Measurements from ENCODE around the gene SECISBP2.
"Not testable (repeated sequence)": the region's sequence is repeated elsewhere in the genome, so short reads cannot be mapped to it uniquely, and the experiment has no call there.

The SECISBP2 gene, protein sequence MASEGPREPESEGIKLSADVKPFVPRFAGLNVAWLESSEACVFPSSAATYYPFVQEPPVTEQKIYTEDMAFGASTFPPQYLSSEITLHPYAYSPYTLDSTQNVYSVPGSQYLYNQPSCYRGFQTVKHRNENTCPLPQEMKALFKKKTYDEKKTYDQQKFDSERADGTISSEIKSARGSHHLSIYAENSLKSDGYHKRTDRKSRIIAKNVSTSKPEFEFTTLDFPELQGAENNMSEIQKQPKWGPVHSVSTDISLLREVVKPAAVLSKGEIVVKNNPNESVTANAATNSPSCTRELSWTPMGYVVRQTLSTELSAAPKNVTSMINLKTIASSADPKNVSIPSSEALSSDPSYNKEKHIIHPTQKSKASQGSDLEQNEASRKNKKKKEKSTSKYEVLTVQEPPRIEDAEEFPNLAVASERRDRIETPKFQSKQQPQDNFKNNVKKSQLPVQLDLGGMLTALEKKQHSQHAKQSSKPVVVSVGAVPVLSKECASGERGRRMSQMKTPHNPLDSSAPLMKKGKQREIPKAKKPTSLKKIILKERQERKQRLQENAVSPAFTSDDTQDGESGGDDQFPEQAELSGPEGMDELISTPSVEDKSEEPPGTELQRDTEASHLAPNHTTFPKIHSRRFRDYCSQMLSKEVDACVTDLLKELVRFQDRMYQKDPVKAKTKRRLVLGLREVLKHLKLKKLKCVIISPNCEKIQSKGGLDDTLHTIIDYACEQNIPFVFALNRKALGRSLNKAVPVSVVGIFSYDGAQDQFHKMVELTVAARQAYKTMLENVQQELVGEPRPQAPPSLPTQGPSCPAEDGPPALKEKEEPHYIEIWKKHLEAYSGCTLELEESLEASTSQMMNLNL

GRCh38 chr9:89318123-89319014 is at the start of gene SECISBP2:
Gene SECISBP2, plus strand, starts transcription at chr9:89318500. Its CDS starts 77 bp downstream, at chr9:89318577.
- peak; percentile 97 for DNase-seq (ENCODE audit: low read depth)

DNA sequence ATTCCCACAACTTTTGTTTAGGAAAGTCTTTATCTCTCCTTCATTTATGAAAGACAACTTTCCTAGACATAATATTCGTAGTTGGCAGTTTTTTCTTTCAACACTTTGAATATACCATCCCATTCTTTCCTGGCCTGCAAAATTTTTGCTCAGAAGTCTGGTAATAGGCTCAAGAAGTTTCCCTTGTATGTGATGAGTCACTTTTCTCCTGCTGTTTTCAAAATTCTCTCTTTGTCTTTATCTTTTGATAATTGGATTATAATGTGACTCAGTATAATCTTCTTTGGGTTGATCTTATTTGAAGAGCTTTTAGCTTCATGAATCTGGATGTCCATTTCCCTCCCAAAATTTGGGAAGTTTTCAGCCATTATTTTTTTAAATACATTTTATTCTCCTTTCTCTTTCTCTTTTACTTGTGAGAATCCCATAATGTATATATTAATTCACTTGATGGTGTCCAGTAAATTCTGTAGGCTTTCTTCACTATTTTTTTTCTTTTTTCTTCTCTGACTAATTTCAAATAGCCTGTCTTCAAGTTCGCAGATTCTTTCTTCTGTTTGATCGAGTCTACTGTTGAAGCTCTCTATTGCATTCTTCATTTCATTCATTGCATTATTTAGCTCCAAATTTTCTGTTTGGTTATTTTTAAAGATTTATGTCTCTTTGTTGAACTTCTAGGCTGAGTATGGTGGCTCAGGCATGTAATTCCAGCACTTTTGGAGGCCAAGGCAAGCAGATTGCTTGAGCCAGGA is 44.6 kb upstream of the SECISBP2 start:
- DNase-seq (ENCODE audit: low read depth) = no peak

DNA sequence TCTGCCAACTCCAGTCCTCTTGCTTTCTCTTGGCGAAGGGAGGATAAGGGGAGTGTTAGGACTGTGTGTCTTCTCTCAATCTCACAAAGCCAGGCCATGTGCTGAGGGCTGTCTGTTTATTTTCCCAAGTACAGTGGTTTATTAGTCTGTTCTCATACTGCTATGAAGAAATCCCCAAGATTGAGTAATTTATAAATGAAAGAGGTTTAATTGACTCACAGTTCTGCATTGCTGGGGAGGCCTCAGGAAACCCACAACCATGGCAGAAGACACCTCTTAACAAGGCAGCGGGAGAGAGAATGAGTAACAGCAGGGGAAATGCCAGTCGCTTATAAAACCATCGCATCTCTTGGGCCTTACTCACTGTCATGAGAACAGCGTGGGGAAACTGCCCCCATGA is 43.5 kb upstream of the SECISBP2 start:
- no peak for DNase-seq (ENCODE audit: low read depth)

DNA sequence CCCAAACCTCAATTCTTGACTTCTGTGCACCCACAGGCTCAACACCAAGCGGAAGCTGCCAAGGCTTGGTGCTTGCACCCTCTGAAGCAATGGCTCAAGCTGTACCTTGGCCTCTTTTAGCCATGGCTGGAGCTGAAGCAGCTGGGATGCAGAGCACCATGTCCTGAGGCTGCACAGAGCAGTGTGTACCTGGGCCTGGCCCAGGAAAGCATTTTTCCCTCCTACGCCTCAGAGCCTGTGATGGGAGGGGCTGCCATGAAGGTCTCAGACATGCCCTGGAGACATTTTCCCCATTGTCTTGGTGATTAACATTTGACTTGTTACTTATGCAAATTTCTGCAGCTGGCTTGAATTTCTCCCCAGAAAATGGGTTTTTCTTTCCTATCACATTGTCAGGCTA is 42.3 kb upstream of the SECISBP2 start:
- DNase-seq (ENCODE audit: low read depth) = not testable (repeated sequence)

DNA sequence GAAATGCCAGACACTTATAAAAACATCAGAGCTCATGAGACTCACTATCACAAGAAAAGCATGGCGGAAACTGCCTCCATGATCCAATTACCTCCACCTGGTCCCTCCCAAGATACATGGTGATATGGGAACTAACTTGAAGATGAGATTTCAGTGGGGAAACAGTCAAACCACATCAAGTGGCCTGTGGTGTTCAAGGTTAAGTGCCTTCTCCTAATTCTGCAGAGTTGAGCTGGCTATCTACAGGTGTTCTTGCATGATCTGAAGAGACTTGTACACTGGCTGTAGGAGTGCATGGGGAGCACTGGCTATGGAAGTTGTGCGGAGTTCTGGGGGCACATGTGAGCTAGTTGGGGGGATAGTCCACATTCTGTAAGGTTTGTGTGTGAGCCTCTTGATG is 41.3 kb upstream of the SECISBP2 start:
- no peak for DNase-seq (ENCODE audit: low read depth)

DNA sequence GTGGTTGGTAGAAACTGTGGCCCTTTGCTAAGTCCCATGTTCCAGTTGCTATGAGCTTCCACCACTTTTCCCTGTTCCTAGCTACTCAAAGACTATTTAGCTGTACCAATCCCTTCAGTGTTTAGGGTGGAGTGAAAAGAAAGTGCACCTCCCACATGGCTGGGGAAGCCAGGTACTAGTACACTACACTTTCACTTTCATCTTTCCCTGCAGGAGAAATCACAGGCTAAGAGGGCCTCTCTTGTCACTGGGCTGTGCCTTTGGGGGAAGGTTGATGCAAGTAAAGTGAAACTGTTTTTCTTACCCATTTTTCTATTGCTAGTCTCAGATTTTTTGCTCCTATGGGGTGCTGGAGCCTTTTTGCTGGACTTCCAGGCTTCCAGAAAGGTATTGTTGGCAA is 40.8 kb upstream of the SECISBP2 start:
- DNase-seq (ENCODE audit: low read depth) = peak; percentile 5

DNA sequence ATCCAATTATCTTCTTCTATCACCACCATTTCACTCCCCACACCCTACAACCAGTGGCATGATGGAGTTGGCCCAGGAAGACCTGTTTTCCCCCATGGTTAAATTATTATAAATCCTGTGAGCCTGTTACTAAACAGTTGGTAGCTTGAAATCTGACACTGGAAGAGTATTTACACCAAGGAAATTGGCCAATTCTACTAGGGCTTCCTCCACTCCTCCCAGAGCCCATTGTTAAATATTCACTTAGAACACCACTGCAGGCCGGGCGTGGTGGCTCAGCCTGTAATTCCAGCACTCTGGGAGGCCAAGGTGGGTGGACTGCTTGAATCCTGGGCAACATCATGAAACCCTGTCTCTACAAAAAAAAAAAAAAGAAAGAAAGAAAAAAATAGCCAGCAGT is 39.7 kb upstream of the SECISBP2 start:
- DNase-seq (ENCODE audit: low read depth) = no peak

- DNase-seq (ENCODE audit: low read depth) = peak; percentile 60
Observed at GRCh38 chr9:89278997-89279739, 39.1 kb upstream of the SECISBP2 start.

GRCh38 chr9:89281106-89281505 is 37.2 kb upstream of the SECISBP2 start:
- DNase-seq (ENCODE audit: low read depth) = no peak

DNA sequence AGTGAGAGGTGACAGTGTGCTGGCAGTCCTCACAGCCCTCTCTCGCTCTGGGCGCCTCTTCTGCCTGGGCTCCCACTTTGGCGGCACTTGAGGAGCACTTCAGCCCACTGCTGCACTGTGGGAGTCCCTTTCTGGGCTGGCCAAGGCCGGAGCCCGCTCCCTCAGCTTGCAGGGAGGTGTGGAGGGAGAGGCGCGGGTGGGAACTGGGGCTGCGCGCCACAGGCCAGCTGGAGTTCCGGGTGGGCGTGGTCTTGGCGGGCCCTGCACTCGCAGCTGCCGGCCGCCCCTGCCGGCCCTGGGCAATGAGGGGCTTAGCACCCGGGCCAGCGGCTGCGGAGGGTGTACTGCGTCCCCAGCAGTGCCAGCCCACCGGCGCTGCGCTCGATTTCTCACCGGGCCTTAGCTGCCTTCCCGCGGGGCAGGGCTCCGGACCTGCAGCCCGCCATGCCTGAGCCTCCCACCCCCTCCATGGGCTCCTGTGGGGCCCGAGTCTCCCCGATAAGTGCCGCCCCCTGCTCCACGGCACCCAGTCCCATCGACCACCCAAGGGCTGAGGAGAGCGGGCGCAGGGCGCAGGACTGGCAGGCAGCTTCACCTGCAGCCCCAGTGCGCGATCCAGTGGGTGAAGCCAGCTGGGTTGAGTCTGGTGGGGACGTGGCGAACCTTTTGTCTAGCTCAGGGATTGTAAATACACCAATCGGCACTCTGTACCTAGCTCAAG is 35.9 kb upstream of the SECISBP2 start:
- DNase-seq (ENCODE audit: low read depth) = not testable (repeated sequence)

GRCh38 chr9:89284076-89284475 is 34.2 kb upstream of the SECISBP2 start:
- no peak for DNase-seq (ENCODE audit: low read depth)

DNA sequence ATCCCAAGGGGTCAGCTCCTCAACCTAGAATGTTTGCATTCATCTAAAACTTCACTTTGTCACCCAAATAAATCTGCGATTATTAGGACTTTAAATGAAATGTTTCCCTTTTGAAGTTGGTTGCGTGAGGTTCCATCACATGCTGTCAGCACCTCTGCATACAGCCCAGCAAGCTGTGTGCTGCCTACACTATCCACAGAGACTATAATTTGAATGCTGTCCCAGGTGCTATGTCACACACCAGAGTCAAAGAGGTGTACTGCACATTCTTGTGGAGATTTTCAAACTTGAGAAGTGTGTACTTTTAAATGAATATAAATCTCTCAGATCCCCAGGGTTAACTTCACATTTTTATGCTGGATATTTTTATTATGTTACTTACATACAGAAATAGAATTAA is 26.6 kb upstream of the SECISBP2 start:
- no peak for DNase-seq (ENCODE audit: low read depth)

DNA sequence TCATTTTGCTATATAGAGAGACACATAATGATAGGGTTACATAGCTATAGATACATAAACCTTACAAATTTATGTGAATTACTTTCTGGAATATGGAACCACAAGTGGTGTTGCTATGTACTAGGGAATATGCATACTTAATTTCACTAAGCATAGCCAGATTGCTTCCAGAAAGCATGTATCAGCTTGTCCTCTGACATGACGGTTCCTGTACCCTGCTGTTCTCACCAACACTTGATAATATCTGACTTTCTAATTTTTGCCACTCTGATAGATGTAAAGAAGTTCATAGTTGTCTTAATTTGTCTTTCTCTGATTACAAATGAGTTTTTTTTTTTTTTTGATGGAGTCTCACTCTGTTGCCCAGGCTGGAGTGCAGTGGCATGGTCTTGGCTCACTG is 25.3 kb upstream of the SECISBP2 start:
- no peak for DNase-seq (ENCODE audit: low read depth)

- no peak for DNase-seq (ENCODE audit: low read depth)
Observed at GRCh38 chr9:89295400-89295799, 22.9 kb upstream of the SECISBP2 start.

GRCh38 chr9:89301996-89302395 is 16.3 kb upstream of the SECISBP2 start:
- not testable (repeated sequence) for DNase-seq (ENCODE audit: low read depth)

DNA sequence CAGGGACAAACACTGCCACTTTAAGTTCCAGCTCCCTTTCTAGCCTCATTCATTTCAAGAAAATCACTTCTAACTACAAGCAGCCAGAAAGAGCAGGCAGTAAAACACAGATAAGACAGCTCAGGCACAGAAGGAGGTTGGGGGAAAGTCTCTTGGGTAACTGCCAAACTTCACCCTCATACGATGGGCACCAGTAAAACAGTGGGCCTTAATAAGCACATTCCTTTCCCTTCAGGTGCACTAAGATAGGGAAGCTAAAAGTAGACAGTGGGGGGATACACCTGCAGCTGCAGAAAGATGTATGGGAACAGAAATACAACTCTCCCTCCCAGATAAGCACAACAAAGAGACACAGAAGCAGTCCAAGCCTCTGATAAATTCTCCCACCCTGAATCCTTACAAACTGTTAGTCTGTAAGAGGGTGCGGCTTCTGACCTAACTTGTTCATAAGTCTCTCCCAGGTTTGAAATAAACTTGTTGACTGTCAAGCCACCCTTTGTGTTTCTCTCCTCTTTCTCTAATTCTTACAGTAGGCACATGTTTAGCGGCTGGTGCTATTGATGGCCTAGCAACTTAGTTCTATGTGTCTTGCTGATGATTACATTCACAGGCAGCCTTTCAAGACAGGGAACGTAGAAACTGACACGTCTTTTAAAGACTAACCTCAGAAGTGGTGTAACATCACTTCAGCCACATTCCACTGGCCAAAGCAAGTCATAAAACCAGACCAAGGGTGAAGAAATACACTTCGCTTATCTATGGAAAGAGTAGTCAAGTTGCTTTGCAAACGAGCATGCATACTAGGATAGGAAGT is 14.1 kb upstream of the SECISBP2 start:
- no peak for DNase-seq (ENCODE audit: low read depth)

DNA sequence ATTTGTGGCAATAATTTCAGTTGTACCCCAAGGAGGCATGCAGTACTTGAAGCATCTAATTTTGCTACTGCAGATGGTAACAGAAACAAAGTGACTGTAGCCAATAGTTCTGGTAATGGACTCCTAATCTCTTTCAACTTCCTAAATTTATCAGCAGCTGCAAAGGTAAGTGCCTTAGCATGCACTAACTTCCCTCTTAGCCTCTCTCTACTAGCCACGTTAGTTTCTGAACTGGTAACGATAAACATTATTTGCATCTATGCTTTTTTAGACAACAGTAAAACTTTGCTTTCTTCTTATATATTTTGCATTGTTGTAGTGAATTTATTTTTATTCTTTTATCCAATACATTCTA is 13.5 kb upstream of the SECISBP2 start:
- no peak for DNase-seq (ENCODE audit: low read depth)

DNA sequence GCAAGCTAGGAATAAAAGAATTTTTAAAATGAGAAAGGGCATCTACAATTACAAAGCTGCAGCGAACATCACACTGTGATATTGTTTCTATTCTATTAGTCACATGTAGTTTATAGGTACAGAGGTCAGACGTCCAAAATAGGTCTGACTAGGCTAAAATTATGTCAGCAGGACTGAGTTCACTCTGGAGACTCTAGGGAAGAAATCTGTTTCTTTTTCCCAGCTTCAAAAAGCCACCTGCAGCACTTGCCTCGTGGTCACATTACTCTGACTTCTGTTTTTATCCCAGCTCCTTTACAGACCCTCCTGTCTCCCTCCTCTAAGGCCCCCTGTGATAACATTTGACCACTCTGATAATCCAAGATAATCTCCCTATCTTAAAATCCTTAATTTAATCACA is 12.4 kb upstream of the SECISBP2 start:
- DNase-seq (ENCODE audit: low read depth) = no peak

DNA sequence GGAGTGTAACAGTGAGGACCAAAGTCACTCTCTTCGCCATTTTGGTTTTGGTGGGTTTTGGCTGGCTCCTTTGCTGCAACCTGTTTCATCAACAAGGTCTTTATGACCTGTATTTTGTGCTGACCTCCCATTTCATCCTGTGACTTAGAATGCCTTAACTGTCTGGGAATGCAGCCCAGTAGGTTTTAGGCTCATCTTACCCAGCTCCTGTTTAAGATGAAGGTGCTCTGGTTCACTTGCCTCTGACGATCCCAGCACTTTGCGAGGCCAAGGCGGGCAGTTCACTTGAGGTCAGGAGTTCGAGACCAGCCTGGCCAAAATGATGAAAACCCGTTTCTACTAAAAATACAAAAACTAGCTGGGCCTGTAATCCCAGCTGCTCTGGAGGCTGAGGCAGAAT is 9.1 kb upstream of the SECISBP2 start:
- DNase-seq (ENCODE audit: low read depth) = no peak
